MCF 10A (cell line): ENCODE data around the gene CATSPERB. TPM values are rescaled to one million over a fixed set of nuclear protein-coding genes. Genes with fewer than 3 reads are reported as not detected.

Experiments used
- BruUV-seq: library from RNA; stranded (reverse); fragments of 400-500 nt; replicated peaks from 2 replicates; lab custom pipeline; 2021; lab: Mats Ljungman, UMichigan
- CTCF ChIA-PET: fragments of 300-600 bp; sonication (Branson Sonifier 250); formaldehyde crosslinking; extraction: SDS; loops from one replicate; lab custom pipeline; 2021; ENCODE audit warnings: antibody characterized with exemption, inconsistent platforms; lab: Yijun Ruan, JAX
- POLR2A ChIA-PET: fragments of 300-600, 350-650 bp; sonication (Branson Sonifier 250); formaldehyde crosslinking; extraction: SDS; loops from one replicate; lab custom pipeline; 2020; ENCODE audit warnings: antibody characterized with exemption, inconsistent platforms; lab: Yijun Ruan, JAX
- DNase-seq: peaks from one replicate; pipeline ENCODE4 v3.0.0-alpha.2; 2018; ENCODE audit not compliant: unreplicated experiment
- H3K27ac Mint-ChIP-seq: one replicate; pipeline ENCODE4 v1.8.0; 2022; ENCODE audit warnings: mild to moderate bottlenecking, low read depth, mixed read lengths; ENCODE audit not compliant: unreplicated experiment
- H3K27me3 Mint-ChIP-seq: one replicate; pipeline ENCODE4 v1.8.0; 2022; ENCODE audit warnings: mixed read lengths; ENCODE audit not compliant: insufficient read depth, unreplicated experiment
- H3K36me3 Mint-ChIP-seq: one replicate; pipeline ENCODE4 v1.8.0; 2022; ENCODE audit warnings: mild to moderate bottlenecking, moderate library complexity, mixed read lengths; ENCODE audit not compliant: insufficient read depth, unreplicated experiment
- H3K4me1 Mint-ChIP-seq: one replicate; pipeline ENCODE4 v1.8.0; 2022; ENCODE audit warnings: mixed read lengths; ENCODE audit not compliant: insufficient read depth, unreplicated experiment
- H3K4me3 Mint-ChIP-seq: one replicate; pipeline ENCODE4 v1.8.0; 2022; ENCODE audit warnings: mild to moderate bottlenecking, moderate library complexity, mixed read lengths; ENCODE audit not compliant: unreplicated experiment
- H3K9me3 Mint-ChIP-seq: one replicate; pipeline ENCODE4 v1.8.0; 2022; ENCODE audit warnings: mixed read lengths; ENCODE audit not compliant: unreplicated experiment
- intact Hi-C: fragments of 100-400 bp; cut with micrococcal nuclease; formaldehyde crosslinking; loops from 2 replicates; pipeline ENCODE4 v1.14.1; 2022
- total RNA-seq: library from RNA; stranded (reverse); gene quantifications from 2 replicates; pipeline ENCODE4 v1.2.3, GENCODE V29; 2022
- TF ChIP-seq, protein P1 (sequence below): fragments of 200-600 bp; IDR thresholded peaks from one replicate; pipeline ENCODE4 v1.8.0; 2022; ENCODE audit warnings: antibody characterized with exemption, mild to moderate bottlenecking; ENCODE audit not compliant: unreplicated experiment

Gene CATSPERB
- total RNA-seq, 1 experiment from 2014 or later, result 1.1 TPM

DNA sequence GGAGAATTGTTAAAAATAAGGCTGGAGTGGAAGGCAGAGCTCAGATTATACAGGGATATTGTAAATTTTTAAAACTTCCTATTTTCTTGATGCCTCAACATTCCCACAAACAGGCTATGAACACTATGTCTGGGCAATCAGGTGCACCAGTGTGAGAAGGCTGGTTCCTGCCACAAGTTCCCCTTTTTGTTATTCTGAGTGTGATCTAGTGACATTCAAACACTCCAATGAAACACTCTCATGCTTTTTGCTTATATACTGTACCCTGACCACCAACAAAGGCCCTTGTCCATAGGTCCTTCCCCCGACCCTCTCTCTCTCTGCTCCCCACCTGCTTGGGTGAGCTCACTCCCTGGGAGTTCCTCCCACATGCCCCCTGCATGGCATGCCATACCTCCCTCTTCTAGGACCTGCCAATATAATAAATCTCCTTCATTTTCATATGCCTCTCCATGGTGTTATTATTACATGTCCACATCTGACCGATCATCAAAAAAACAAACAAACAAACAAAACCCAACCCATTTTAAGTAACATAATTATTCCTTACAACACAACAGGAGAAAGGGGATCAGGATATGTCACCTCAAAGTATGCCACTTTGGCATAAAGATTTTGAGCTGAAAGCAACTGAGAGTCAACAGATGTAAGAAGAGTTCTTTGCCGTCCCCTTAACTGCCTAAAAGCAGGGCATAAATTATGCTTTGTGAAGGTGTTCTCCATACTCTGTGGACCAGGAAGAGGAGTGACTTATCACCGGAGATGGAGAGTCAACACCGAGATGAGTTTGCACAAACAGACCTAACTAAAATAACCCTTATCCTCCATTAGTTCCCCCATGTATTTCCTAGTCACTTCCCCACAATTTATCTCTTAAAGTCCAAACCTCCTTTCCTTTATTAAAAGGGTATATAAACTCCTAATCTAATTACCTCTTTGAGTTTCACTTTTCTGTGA is 42.5 kb upstream of the CATSPERB start:
- BruUV-seq, result no TSS peak
- ChIA-PET POLR2A (interaction anchor here (1.5 kb wide), 1 partner anchor 12 kb away, joined by 5 read pairs; no protein-coding TSS in a partner anchor), CTCF (no interaction called here)

DNA sequence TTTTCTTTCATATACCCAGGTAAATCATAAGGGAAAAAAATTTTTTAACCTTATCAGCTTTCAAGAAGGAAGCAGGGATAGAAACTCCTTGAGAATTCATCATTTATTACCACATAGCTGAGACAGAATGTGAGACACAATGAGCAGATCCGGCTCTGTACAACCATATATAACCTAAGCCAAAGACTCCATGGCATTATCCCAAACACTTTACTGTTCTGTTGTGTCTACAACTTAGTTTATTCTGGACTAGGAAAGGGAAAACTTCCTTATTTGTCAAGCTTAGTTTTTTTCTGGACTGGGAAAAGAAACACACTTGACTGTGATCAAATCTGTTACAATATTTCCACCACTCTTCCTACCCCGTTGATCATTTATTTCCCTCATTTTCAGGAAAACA is 38.3 kb upstream of the CATSPERB start:
- H3K27ac Mint-ChIP-seq, result no peak overlapping the region
- H3K9me3 Mint-ChIP-seq, result no peaks in the 10 kb centered on the region
- intact Hi-C loops, result no loop called here
- H3K4me3 Mint-ChIP-seq, result no peak overlapping the region
- DNase-seq, result no peak
- no peaks in the 10 kb centered on the region for H3K36me3 Mint-ChIP-seq
- ChIA-PET CTCF (no interaction called here), POLR2A (no interaction called here)
- BruUV-seq, result no TSS peak
- no peaks in the 10 kb centered on the region for H3K4me1 Mint-ChIP-seq
- H3K27me3 Mint-ChIP-seq, result no peaks in the 10 kb centered on the region
- TF ChIP-seq, protein P1, sequence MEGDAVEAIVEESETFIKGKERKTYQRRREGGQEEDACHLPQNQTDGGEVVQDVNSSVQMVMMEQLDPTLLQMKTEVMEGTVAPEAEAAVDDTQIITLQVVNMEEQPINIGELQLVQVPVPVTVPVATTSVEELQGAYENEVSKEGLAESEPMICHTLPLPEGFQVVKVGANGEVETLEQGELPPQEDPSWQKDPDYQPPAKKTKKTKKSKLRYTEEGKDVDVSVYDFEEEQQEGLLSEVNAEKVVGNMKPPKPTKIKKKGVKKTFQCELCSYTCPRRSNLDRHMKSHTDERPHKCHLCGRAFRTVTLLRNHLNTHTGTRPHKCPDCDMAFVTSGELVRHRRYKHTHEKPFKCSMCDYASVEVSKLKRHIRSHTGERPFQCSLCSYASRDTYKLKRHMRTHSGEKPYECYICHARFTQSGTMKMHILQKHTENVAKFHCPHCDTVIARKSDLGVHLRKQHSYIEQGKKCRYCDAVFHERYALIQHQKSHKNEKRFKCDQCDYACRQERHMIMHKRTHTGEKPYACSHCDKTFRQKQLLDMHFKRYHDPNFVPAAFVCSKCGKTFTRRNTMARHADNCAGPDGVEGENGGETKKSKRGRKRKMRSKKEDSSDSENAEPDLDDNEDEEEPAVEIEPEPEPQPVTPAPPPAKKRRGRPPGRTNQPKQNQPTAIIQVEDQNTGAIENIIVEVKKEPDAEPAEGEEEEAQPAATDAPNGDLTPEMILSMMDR, result no peak

More for the DNA sequence above, 42.5 kb upstream of the CATSPERB start:
- H3K4me3 Mint-ChIP-seq, result no peak overlapping the region
- H3K36me3 Mint-ChIP-seq, result no peaks in the 10 kb centered on the region
- no peak overlapping the region for H3K27ac Mint-ChIP-seq
- no peaks in the 10 kb centered on the region for H3K27me3 Mint-ChIP-seq
- no peaks in the 10 kb centered on the region for H3K9me3 Mint-ChIP-seq
- TF ChIP-seq, protein P1, result no peak
- no peaks in the 10 kb centered on the region for H3K4me1 Mint-ChIP-seq
- no peak for DNase-seq
- intact Hi-C loops, result no loop called here

DNA sequence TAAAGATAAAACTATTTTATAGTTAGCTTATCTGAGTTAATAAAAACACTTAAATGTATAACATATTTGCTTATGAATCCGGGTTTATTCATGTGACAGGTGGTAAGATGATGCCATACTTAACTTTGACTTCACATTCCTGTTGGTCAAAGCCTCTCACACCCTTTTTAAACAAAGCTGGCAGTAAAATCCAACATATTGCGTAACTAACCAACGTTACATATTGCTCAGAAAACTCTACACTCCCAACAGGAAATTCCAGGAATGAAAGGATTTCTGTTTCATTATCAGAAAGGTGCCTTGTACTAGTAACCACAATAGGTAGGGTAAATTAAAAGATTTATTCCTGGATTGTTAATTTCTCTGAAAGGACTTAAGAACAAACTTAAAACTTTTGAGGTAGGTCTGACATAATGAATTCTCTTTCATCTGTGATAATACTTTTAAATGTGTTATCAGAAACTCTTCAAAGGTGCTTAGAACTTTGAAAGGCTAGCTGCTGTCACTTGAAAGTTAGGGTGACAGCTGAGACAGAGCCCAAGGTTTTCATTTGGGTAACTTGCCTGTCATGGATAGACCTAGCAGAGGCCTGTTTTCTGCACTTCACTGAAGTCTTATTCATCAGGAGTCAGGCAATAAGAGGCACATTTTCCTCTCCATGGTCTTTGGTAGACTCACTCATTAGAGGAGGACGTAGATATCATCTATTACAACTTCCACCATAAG is 23.8 kb upstream of the CATSPERB start:
- no peaks in the 10 kb centered on the region for H3K9me3 Mint-ChIP-seq
- peak; percentile 86 for DNase-seq
- H3K27me3 Mint-ChIP-seq, result no peaks in the 10 kb centered on the region
- TF ChIP-seq, protein P1, result no peak
- H3K36me3 Mint-ChIP-seq, result no peaks in the 10 kb centered on the region
- POLR2A ChIA-PET, result interaction anchor here (0.9 to 1.0 kb wide), 2 partner anchors 10 to 21 kb away, joined by 3 to 4 read pairs; no protein-coding TSS in a partner anchor
- H3K4me3 Mint-ChIP-seq, result no peak overlapping the region
- H3K27ac Mint-ChIP-seq, result peak overlapping the region; percentile 19
- intact Hi-C loops, result no loop called here
- H3K4me1 Mint-ChIP-seq, result peaks cover 16% of the 10 kb centered on the region
- CTCF ChIA-PET, result interaction anchor here (0.7 to 1.1 kb wide), 3 partner anchors 83 to 141 kb away, joined by 3 read pairs; no protein-coding TSS in a partner anchor
- BruUV-seq, result no TSS peak

DNA sequence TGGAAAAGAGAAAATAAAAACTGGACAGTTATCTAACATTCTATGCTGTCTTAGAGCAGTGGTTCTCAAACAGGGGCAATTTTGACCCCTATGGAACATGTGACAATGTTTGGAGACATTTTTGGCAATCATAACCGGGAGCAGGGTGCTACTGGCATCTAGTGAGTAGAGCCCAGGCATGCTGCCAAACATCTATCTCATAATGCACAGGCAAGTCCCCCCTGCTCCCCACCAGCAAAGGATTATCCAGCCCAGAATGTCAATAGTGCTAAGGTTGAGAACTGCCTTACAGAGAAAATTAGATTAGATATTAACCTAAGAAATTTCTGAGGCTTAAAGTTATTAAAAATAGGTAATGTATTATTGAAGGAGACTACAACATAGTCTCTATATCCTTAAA is 22.9 kb upstream of the CATSPERB start:
- intact Hi-C loops, result no loop called here
- no peak overlapping the region for H3K4me3 Mint-ChIP-seq
- peak overlapping the region; percentile 19 for H3K27ac Mint-ChIP-seq
- H3K9me3 Mint-ChIP-seq, result no peaks in the 10 kb centered on the region
- no TSS peak for BruUV-seq
- POLR2A ChIA-PET, result interaction anchor here (0.6 to 1.0 kb wide), 2 partner anchors 22 to 60 kb away, joined by 3 read pairs; no protein-coding TSS in a partner anchor
- H3K27me3 Mint-ChIP-seq, result no peaks in the 10 kb centered on the region
- H3K4me1 Mint-ChIP-seq, result peaks cover 20% of the 10 kb centered on the region
- H3K36me3 Mint-ChIP-seq, result no peaks in the 10 kb centered on the region
- TF ChIP-seq, protein P1, result no peak
- DNase-seq, result no peak
- CTCF ChIA-PET, result interaction anchor here (0.7 to 1.1 kb wide), 2 partner anchors 130 to 142 kb away, joined by 3 read pairs; no protein-coding TSS in a partner anchor
